CD4-positive, CD25-positive, alpha-beta regulatory T cell (primary cell): ENCODE data around the gene NCAPG. TPM values are rescaled to one million over a fixed set of nuclear protein-coding genes. Genes with fewer than 3 reads are reported as not detected.

Source experiments
- ATAC-seq, 2 donors: fragments of 150-1000 bp; cut with Tn5 transposase; one replicate each; pipeline ENCODE4 v1.10.0; 2021; ENCODE audit warnings: low read depth in 2 of 2, moderate number of reproducible peaks in 2 of 2, moderate library complexity in 1 of 2
- DNase-seq, 3 donors: peaks; one replicate each; pipeline versions ENCODE4 v3.0.0 to v3.0.0-alpha.2; 2012 to 2022; ENCODE audit warnings: mixed read lengths in 1 of 3
- H3K27ac ChIP-seq: one replicate; pipeline ENCODE4 v1.7.0; 2013; ENCODE audit warnings: mild to moderate bottlenecking, low read length; ENCODE audit not compliant: insufficient read depth, poor library complexity, severe bottlenecking
- H3K27me3 ChIP-seq: one replicate; pipeline ENCODE4 v1.7.0; 2013; ENCODE audit warnings: low read length; ENCODE audit not compliant: control insufficient read depth, insufficient read depth
- H3K36me3 ChIP-seq: one replicate; pipeline ENCODE4 v1.7.0; 2013; ENCODE audit warnings: mild to moderate bottlenecking, low read length, moderate library complexity; ENCODE audit not compliant: control insufficient read depth, insufficient read depth
- H3K4me1 ChIP-seq: 2 replicates; pipeline ENCODE4 v1.7.0; 2013; ENCODE audit warnings: mild to moderate bottlenecking, low read length; ENCODE audit not compliant: insufficient read depth, control insufficient read depth, poor library complexity, severe bottlenecking
- H3K4me3 ChIP-seq: one replicate; pipeline ENCODE4 v1.7.0; 2013; ENCODE audit warnings: low read depth, mild to moderate bottlenecking, low read length, moderate library complexity
- H3K9me3 ChIP-seq, 2 experiments: 1 replicate in 1 of 2; 2 replicates in 1 of 2; pipeline ENCODE4 v1.7.0; 2013; ENCODE audit warnings: low read length in 2 of 2, mild to moderate bottlenecking in 1 of 2, moderate library complexity in 1 of 2; ENCODE audit not compliant: control insufficient read depth in 2 of 2
- H3K27ac Mint-ChIP-seq, 3 donors: one replicate each; pipeline ENCODE4 v1.8.0; 2020 to 2022; ENCODE audit warnings: mild to moderate bottlenecking in 3 of 3, mixed read lengths in 3 of 3, moderate library complexity in 2 of 3
- H3K27me3 Mint-ChIP-seq: one replicate; pipeline ENCODE4 v1.8.0; 2022; ENCODE audit warnings: mild to moderate bottlenecking, mixed read lengths
- H3K36me3 Mint-ChIP-seq: one replicate; pipeline ENCODE4 v1.8.0; 2020; ENCODE audit warnings: mixed read lengths
- H3K4me1 Mint-ChIP-seq, 4 donors: one replicate each; pipeline ENCODE4 v1.8.0; 2020 to 2022; ENCODE audit warnings: mixed read lengths in 4 of 4, mild to moderate bottlenecking in 1 of 4
- H3K4me3 Mint-ChIP-seq, 4 donors: one replicate each; pipeline ENCODE4 v1.8.0; 2020 to 2022; ENCODE audit warnings: mild to moderate bottlenecking in 4 of 4, mixed read lengths in 4 of 4, moderate library complexity in 3 of 4
- H3K9me3 Mint-ChIP-seq, 7 donors: one replicate each; pipeline ENCODE4 v1.8.0; 2020 to 2022; ENCODE audit warnings: mixed read lengths in 7 of 7, mild to moderate bottlenecking in 3 of 7, moderate library complexity in 2 of 7
- polyA plus RNA-seq, 4 donors: library from polyadenylated mRNA; unstranded; fragments of 300-500 nt; fragmentation: Illumina TruSeq; gene quantifications; one replicate each; pipeline ENCODE4 v1.2.3, GENCODE V29; 2021
- total RNA-seq: library from RNA; stranded (reverse); gene quantifications from one replicate; pipeline ENCODE4 v1.2.3, GENCODE V29; 2022

Gene NCAPG
- total and polyA plus RNA-seq, 5 donors from 2014 or later: 1.0 to 4.5 (median 1.8) TPM

DNA sequence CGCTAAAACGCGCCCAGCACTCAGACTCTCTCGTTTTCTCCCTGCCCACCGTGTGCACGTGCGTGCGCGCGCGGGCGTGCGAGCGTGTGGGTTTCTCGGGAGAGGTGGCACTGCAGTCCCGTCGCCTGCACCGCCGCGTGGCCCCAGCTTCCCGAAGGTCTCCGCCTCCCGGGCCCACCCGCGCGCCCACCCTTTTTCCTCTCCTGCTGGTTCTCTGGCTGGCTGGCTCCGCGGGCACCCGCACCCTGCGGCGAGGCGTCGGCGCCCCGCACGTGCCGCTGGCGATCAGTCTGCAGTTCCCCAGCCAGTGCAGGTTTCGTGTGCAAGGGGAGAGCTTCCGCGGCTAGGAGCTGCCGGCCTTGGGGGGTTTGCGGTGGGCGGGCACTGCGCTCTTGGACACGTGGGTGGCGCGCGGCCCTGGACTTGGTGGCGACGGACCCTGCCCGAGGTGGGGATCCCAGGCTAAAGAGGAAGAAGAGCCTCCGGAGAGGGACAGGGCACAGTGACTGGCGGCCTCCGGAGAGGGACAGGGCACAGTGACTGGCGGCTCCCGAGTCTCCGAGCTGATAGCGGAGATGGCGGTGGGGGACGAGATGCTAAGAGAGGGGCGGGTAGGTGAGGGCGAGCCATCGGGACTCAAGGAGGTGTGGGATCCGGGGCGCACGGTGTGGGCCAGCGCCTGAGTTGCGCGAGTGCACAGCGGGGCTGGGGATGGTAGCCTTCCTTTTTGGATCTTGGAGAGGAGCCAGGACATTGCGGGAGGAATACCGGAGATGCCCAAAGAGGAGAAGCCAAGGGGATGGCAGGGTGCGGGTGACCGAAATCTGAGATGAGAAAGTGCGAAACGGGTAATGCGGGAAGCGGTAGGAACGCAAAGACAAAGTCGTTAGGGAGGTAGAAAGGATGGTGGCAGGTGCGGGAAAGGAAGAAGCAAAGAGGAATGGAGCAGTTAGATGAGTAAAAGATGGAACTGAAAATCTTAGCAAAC, 29.2 kb upstream of the NCAPG start, which contains the start of gene FAM184B:
FAM184B (minus strand) TSS at position 322 of the 988 bp plus-strand sequence. CDS start 322 bp downstream, outside the sequence.
- Mint-ChIP-seq H3K27me3 (peaks cover 42% of the 10 kb centered on the region), H3K9me3 (no peaks in the 10 kb centered on the region), H3K4me3 (peak within 1 kb of the TSS in 2 of 4 donors; percentile 4 to 50), H3K27ac (no peak within 1 kb of the TSS), H3K4me1 (peaks cover 4 to 23% (median 16%) of the 10 kb centered on the region in 4 donors), H3K36me3 (peaks cover 5% of the 10 kb centered on the region)
- DNase-seq (no peak), ATAC-seq (no peak)
- peaks cover 9% of the 10 kb centered on the region for H3K4me1 ChIP-seq
- H3K27me3 ChIP-seq: peaks cover 20% of the 10 kb centered on the region
- no peaks in the 10 kb centered on the region for H3K9me3 ChIP-seq
- no peak within 1 kb of the TSS for H3K27ac ChIP-seq
- no peaks in the 10 kb centered on the region for H3K36me3 ChIP-seq
- no peak within 1 kb of the TSS for H3K4me3 ChIP-seq

DNA sequence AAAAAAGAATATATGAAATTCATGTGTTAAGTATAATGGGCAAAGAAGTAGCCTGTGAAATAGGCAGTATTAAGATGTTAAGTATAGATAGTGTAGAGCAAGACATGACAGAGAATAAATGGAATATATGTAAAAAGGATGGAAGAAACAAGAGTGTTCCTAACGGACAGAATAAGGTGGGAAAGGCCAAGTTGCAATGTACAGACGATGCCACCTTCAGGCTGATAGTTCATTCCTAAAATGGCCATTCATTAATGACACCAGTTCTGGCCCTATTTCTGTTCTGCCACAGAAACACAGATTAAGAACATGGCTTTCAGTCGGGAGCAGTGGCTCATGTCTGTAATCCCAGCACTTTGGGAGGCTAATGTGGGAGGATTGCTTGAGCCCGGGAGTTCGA, 24.9 kb upstream of the NCAPG start:
- no peaks in the 10 kb centered on the region for H3K36me3 ChIP-seq
- Mint-ChIP-seq H3K4me3 (no peak overlapping the region), H3K27ac (no peak overlapping the region), H3K4me1 (peaks cover 8 to 29% (median 16%) of the 10 kb centered on the region in 4 donors), H3K9me3 (no peaks in the 10 kb centered on the region), H3K36me3 (peaks cover 18% of the 10 kb centered on the region), H3K27me3 (peaks cover 16% of the 10 kb centered on the region)
- H3K4me3 ChIP-seq: no peak overlapping the region
- DNase-seq (no peak), ATAC-seq (no peak)
- peaks cover 6% of the 10 kb centered on the region for H3K27me3 ChIP-seq
- no peak overlapping the region for H3K27ac ChIP-seq
- no peaks in the 10 kb centered on the region for H3K9me3 ChIP-seq
- H3K4me1 ChIP-seq: peaks cover 9% of the 10 kb centered on the region

DNA sequence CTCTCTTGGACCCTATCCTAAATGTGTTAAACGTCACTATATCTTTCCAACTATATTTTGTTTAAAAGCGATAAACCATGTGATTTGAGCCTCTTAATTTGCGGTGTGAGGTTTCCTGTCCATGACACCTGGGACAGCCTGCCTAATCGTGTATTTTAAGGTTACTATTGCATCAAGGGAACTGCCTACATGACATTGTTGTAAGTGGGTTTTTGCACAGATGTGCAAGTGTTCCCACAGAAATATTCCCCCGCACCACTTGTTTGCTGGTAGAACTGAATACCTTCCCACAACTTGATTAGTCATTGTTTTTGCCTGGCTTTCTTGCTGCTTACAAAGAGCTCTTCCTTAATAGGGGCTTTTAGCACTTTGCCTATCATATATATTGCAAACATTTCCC, 24.2 kb upstream of the NCAPG start:
- Mint-ChIP-seq H3K4me1 (peaks cover 8 to 29% (median 16%) of the 10 kb centered on the region in 4 donors), H3K27ac (peak overlapping the region in 1 of 3 donors; percentile 65), H3K9me3 (no peaks in the 10 kb centered on the region), H3K27me3 (peaks cover 14% of the 10 kb centered on the region), H3K4me3 (no peak overlapping the region), H3K36me3 (peaks cover 25% of the 10 kb centered on the region)
- Histone ChIP-seq H3K4me1 (peaks cover 2% of the 10 kb centered on the region), H3K27ac (no peak overlapping the region), H3K9me3 (no peaks in the 10 kb centered on the region), H3K27me3 (peaks cover 6% of the 10 kb centered on the region), H3K36me3 (no peaks in the 10 kb centered on the region), H3K4me3 (no peak overlapping the region)
- ATAC-seq (no peak), DNase-seq (no peak)

DNA sequence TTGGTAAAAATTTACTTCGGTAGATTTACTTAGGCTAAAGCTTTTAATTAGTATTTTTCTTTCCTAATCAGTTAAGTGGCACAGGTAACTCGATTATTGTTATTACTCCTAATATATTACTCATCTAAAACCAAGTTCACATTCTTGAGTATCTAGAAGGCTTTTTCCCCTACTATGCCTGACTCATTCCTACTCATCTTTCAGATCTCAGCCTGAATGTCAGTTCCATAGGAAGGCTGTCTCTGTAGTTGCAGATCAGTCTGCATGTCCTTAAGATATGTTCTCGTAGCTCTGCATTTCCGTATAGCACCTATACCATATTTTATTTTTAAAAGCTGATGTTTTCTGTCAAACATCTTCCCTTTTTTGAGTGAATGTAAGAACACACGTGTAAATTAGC, 23.5 kb upstream of the NCAPG start:
- Histone ChIP-seq H3K9me3 (no peaks in the 10 kb centered on the region), H3K4me3 (no peak overlapping the region), H3K27me3 (peaks cover 4% of the 10 kb centered on the region), H3K4me1 (no peaks in the 10 kb centered on the region), H3K36me3 (no peaks in the 10 kb centered on the region), H3K27ac (no peak overlapping the region)
- Mint-ChIP-seq H3K27ac (no peak overlapping the region), H3K4me3 (no peak overlapping the region), H3K9me3 (peaks cover 0 to 1% (median 0%) of the 10 kb centered on the region in 7 donors), H3K27me3 (peaks cover 6% of the 10 kb centered on the region), H3K4me1 (peaks cover 6 to 24% (median 10%) of the 10 kb centered on the region in 4 donors), H3K36me3 (peaks cover 24% of the 10 kb centered on the region)
- DNase-seq: no peak
- ATAC-seq: no peak

DNA sequence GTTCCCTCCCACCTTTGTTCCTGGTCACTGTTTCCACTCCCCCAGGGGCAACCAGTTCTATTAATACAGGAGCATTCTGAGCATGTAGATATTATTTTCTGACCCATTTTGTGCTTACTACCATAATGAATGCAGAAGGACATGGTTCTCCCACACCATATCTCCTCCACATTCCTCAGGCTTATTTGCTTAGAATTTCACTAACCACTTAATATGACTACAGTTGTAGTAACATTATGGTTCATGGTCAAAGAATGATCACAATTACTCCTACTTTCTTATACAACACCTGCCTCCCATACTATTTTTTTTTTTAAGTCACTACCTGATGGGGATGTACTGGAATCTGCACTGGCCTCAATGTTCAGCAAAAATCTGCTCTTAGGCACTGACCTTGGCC, 21.8 kb upstream of the NCAPG start:
- Mint-ChIP-seq H3K4me3 (no peak overlapping the region), H3K4me1 (peaks cover 8 to 23% (median 10%) of the 10 kb centered on the region in 4 donors), H3K9me3 (peaks cover 0 to 4% (median 0%) of the 10 kb centered on the region in 7 donors), H3K27ac (no peak overlapping the region), H3K36me3 (peaks cover 30% of the 10 kb centered on the region), H3K27me3 (no peaks in the 10 kb centered on the region)
- Histone ChIP-seq H3K27ac (no peak overlapping the region), H3K4me3 (no peak overlapping the region), H3K4me1 (no peaks in the 10 kb centered on the region), H3K9me3 (no peaks in the 10 kb centered on the region), H3K36me3 (peaks cover 4% of the 10 kb centered on the region), H3K27me3 (no peaks in the 10 kb centered on the region)
- ATAC-seq (no peak), DNase-seq (no peak)

DNA sequence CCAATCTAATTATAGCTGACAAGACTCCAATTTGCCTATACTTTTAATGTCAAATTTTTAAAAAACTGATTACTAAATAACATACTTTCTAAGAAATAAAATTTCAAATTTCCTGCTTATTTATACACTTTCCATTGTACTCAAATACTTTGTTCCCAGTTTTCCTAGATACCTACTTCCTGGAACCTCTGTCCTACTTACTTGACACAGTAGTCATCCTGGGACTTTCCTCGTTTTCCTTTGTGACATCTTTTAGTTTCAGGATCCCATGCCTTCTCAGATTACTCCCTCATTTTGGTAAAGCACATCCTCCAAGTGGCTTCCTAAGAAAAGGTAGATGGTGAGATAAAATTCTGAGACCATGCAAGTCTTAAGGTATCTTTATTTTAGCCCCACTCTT, 16.0 kb upstream of the NCAPG start:
- H3K4me1 ChIP-seq: no peaks in the 10 kb centered on the region
- ATAC-seq: no peak

DNA sequence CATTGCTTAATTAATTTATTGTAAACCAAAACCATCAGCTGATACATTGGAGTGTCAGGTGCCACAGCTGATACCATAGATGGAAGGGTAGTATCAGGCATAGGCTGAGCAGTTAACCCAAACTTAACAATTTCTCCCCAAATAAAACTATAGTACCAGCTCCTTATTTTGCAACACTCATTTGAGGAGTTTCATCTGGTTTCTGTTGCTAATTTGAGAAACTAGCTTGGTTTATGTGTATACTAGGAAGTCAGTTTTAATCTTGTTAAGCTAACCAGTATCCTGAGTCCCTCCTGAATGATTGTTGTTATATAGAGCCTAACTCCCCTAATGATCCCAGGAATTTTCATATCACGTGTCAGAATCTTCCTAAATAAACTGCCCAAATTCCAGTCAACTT, 13.0 kb upstream of the NCAPG start:
- Histone ChIP-seq H3K4me1 (no peaks in the 10 kb centered on the region), H3K27me3 (no peaks in the 10 kb centered on the region), H3K36me3 (peaks cover 30% of the 10 kb centered on the region), H3K27ac (no peak overlapping the region), H3K4me3 (no peak overlapping the region), H3K9me3 (no peaks in the 10 kb centered on the region)
- peaks cover 28% of the 10 kb centered on the region for H3K36me3 Mint-ChIP-seq
- H3K4me1 Mint-ChIP-seq: peaks cover 19 to 32% (median 21%) of the 10 kb centered on the region in 4 donors
- H3K9me3 Mint-ChIP-seq: peaks cover 0 to 3% (median 0%) of the 10 kb centered on the region in 7 donors
- DNase-seq (no peak), ATAC-seq (no peak)
- H3K27me3 Mint-ChIP-seq: no peaks in the 10 kb centered on the region
- peak overlapping the region in 1 of 3 donors; percentile 66 for H3K27ac Mint-ChIP-seq
- H3K4me3 Mint-ChIP-seq: no peak overlapping the region

More for the DNA sequence above, 16.0 kb upstream of the NCAPG start:
- peaks cover 29% of the 10 kb centered on the region for H3K36me3 Mint-ChIP-seq
- no peak overlapping the region for H3K27ac Mint-ChIP-seq
- no peak overlapping the region for H3K4me3 ChIP-seq
- peaks cover 17% of the 10 kb centered on the region for H3K36me3 ChIP-seq
- peaks cover 0 to 4% (median 0%) of the 10 kb centered on the region in 7 donors for H3K9me3 Mint-ChIP-seq
- H3K4me3 Mint-ChIP-seq: no peak overlapping the region
- H3K4me1 Mint-ChIP-seq: peaks cover 7 to 19% (median 12%) of the 10 kb centered on the region in 4 donors
- no peaks in the 10 kb centered on the region for H3K27me3 ChIP-seq
- no peaks in the 10 kb centered on the region for H3K27me3 Mint-ChIP-seq
- H3K27ac ChIP-seq: no peak overlapping the region
- DNase-seq: no peak
- H3K9me3 ChIP-seq: no peaks in the 10 kb centered on the region
